ENCODE data around the gene SCGB3A2. TPM values are rescaled to one million over a fixed set of nuclear protein-coding genes. Genes with fewer than 3 reads are reported as not detected.

SCGB3A2 gene
- polyA plus RNA-seq, 1 donor (not counting 4 experiments of a cell fraction or from before 2014, with no cell fraction given) = not detected

- DNase-seq (ENCODE audit: low read depth, low spot score) (no peak), FAIRE-seq (no peak)
- dilution Hi-C loops (cut with MboI; ENCODE audit: extremely low pct_ligation_motif_present, low sequenced_read_pairs) = no loop called here
- no peak for TF ChIP-seq CTCF (optimal IDR thresholded peaks at IDR 0.05 in 1 of 3, IDR thresholded peaks at IDR 0.05 in 1 of 3, conservative IDR thresholded peaks at IDR 0.05 in 1 of 3; ENCODE audit: extremely low read depth in 1 of 3, insufficient read depth in 2 of 3, low read length in 3 of 3)
- no peak for TF ChIP-seq EZH2 (IDR thresholded peaks at IDR 0.05; ENCODE audit: low read length)
- Histone ChIP-seq H2AFZ (ENCODE audit: control insufficient read depth, low read length) (no peak overlapping the region), H3K9me1 (ENCODE audit: control insufficient read depth, extremely low read depth, insufficient read depth, low read length) (no peaks in the 10 kb centered on the region), H3K9me3 (ENCODE audit: control insufficient read depth, low read depth, low read length) (no peaks in the 10 kb centered on the region), H3K4me1 (ENCODE audit: control insufficient read depth, extremely low read depth, insufficient read depth, low read length) (no peaks in the 10 kb centered on the region), H3K27me3 (ENCODE audit: control insufficient read depth, extremely low read depth, insufficient read depth, low read length) (peaks cover 4% of the 10 kb centered on the region), H3K36me3 (ENCODE audit: control insufficient read depth in 2 of 2, extremely low read depth in 1 of 2, insufficient read depth in 2 of 2, low read length in 2 of 2) (no peaks in the 10 kb centered on the region), H3K4me3 (ENCODE audit: control insufficient read depth in 2 of 3, extremely low read depth in 1 of 3, insufficient read depth in 2 of 3, low read depth in 1 of 3, low read length in 3 of 3) (no peak overlapping the region), H3K9ac (ENCODE audit: control insufficient read depth, extremely low read depth, insufficient read depth, low read length) (no peak overlapping the region), H3K79me2 (ENCODE audit: control insufficient read depth, insufficient read depth, low read length) (no peaks in the 10 kb centered on the region), H3K27ac (ENCODE audit: control insufficient read depth, insufficient read depth, low read length) (no peak overlapping the region), H3K4me2 (ENCODE audit: control insufficient read depth, extremely low read depth, insufficient read depth, low read depth, low read length) (no peak overlapping the region), H4K20me1 (ENCODE audit: control insufficient read depth, extremely low read depth, insufficient read depth, low read length) (no peaks in the 10 kb centered on the region)
Observed at GRCh38 chr5:147876626-147877025, 1.9 kb upstream of the SCGB3A2 start.

- no peak overlapping the region for H3K27ac ChIP-seq (ENCODE audit: control insufficient read depth, insufficient read depth, low read length)
- dilution Hi-C loops (cut with MboI; ENCODE audit: extremely low pct_ligation_motif_present, low sequenced_read_pairs) = no loop called here
- H3K9ac ChIP-seq (ENCODE audit: control insufficient read depth, extremely low read depth, insufficient read depth, low read length) = no peak overlapping the region
- H3K4me3 ChIP-seq (ENCODE audit: control insufficient read depth in 2 of 3, extremely low read depth in 1 of 3, insufficient read depth in 2 of 3, low read depth in 1 of 3, low read length in 3 of 3) = no peak overlapping the region
- no peaks in the 10 kb centered on the region for H3K79me2 ChIP-seq (ENCODE audit: control insufficient read depth, insufficient read depth, low read length)
- DNase-seq (ENCODE audit: low read depth, low spot score) (no peak), FAIRE-seq (no peak)
- H3K27me3 ChIP-seq (ENCODE audit: control insufficient read depth, extremely low read depth, insufficient read depth, low read length) = peaks cover 4% of the 10 kb centered on the region
- no peaks in the 10 kb centered on the region for H4K20me1 ChIP-seq (ENCODE audit: control insufficient read depth, extremely low read depth, insufficient read depth, low read length)
- no peak overlapping the region for H3K4me2 ChIP-seq (ENCODE audit: control insufficient read depth, extremely low read depth, insufficient read depth, low read depth, low read length)
- H3K9me3 ChIP-seq (ENCODE audit: control insufficient read depth, low read depth, low read length) = no peaks in the 10 kb centered on the region
- no peaks in the 10 kb centered on the region for H3K4me1 ChIP-seq (ENCODE audit: control insufficient read depth, extremely low read depth, insufficient read depth, low read length)
- H3K36me3 ChIP-seq (ENCODE audit: control insufficient read depth in 2 of 2, extremely low read depth in 1 of 2, insufficient read depth in 2 of 2, low read length in 2 of 2) = no peaks in the 10 kb centered on the region
- no peak overlapping the region for H2AFZ ChIP-seq (ENCODE audit: control insufficient read depth, low read length)
- TF ChIP-seq CTCF (optimal IDR thresholded peaks at IDR 0.05 in 1 of 3, IDR thresholded peaks at IDR 0.05 in 1 of 3, conservative IDR thresholded peaks at IDR 0.05 in 1 of 3; ENCODE audit: extremely low read depth in 1 of 3, insufficient read depth in 2 of 3, low read length in 3 of 3) = no peak
- no peak for TF ChIP-seq EZH2 (IDR thresholded peaks at IDR 0.05; ENCODE audit: low read length)
- no peaks in the 10 kb centered on the region for H3K9me1 ChIP-seq (ENCODE audit: control insufficient read depth, extremely low read depth, insufficient read depth, low read length)
Observed at GRCh38 chr5:147879784-147880183, 1.3 kb downstream of the SCGB3A2 start.
